ENCODE measurements around the gene PTPN1. TPM values are rescaled to one million over a fixed set of nuclear protein-coding genes. Genes with fewer than 3 reads are reported as not detected.
A peak's percentile ranks its signal among the peaks of the same experiment; 100 is the strongest.
"Not testable (repeated sequence)": the region's sequence is repeated elsewhere in the genome, so short reads cannot be mapped to it uniquely, and the experiment has no call there.

The PTPN1 gene
- total RNA-seq, 8 experiments from 2014 or later, result 28.2 to 54.5 (median 31.6) TPM

DNA sequence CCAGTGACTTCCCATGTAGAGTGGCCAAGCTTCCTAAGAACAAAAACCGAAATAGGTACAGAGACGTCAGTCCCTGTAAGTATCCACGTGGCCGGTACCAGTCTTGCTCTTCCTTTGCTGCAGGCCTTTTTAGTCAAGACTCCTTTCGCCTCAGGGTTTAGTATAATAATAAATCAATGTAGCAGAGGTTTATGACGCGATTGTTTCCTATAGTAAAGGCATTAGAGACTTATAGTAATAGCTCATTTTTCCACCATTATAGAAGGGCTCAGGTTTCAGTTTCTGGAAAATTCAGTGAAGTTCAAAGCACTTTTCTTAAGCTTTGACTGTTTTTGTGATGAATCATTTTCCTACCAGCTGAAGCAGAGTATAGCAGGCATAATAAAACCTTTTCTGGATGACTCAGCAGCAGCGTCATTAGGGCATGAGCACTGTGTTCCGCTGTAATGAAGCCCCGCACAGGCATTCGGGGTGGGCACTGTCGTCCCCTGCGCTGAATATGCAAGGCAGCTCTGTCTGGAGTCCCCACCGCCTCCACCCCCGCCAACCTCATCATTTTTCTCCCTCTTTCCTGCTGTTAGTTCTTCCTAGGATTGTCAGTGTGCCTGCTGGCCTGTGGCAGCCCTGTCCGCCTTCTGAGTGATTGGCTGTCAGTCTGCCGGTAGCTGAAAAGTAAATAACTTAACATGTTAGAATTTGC lies 51.3 kb downstream of the PTPN1 start:
- 43 to 80% (median 69%) methylated on average over 5 to 15 of the region's 17 CpGs; no CpG with 5 or more reads in 2 of the 10 experiments for whole genome bisulfite sequencing, 10 experiments

DNA sequence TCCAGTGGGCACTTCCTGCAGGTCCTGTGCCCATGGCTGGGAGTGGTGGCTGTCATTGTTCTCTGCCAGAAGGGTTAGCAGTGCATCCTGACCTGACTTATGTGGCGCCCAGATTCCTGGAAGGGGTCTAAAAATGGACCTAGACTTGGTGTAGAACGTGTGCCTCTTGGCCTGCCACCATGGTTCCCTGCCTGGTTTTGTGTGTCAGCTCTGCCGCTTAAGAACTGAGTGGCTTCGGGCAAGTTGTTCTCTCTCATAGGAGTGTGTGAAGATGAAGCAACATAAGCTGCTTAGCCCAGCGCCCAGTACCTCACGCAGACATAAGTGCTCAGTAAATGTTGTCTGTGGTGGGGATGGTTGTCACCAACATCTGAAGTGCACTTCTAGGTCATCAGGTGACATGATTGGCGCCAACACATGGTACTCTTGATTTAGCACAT lies 52.1 kb downstream of the PTPN1 start:
- Histone ChIP-seq H3K27ac (no peak overlapping the region), H3K4me1 (replicated peaks in 1 of 2) (peaks cover 8 to 11% of the 10 kb centered on the region in 2 donors), H3K4me3 (no peak overlapping the region)
- in situ Hi-C loops (cut with MboI; ENCODE audit: low pct_unique_long_range_greater_than_20kb in 2 of 9, low sequenced_read_pairs in 9 of 9, unreplicated experiment in 9 of 9), result no loop called here
- no peak for ATAC-seq (replicated peaks in 6 of 8)
- WGBS, 10 experiments, result 67 to 100% (median 100%) methylated on average over 1 to 3 of the region's 7 CpGs; no CpG with 5 or more reads in 4 of the 10 experiments

More for the DNA sequence above, 51.3 kb downstream of the PTPN1 start:
- in situ Hi-C loops (cut with MboI; ENCODE audit: low pct_unique_long_range_greater_than_20kb in 2 of 9, low sequenced_read_pairs in 9 of 9, unreplicated experiment in 9 of 9), result no loop called here
- peak; percentile 90 to 99 (median 96) for ATAC-seq (replicated peaks in 6 of 8)
- no peak overlapping the region for H3K4me3 ChIP-seq
- H3K27ac ChIP-seq, result peak overlapping the region in 1 of 2 donors; percentile 29
- H3K4me1 ChIP-seq (replicated peaks in 1 of 2), result peaks cover 8 to 11% of the 10 kb centered on the region in 2 donors

DNA sequence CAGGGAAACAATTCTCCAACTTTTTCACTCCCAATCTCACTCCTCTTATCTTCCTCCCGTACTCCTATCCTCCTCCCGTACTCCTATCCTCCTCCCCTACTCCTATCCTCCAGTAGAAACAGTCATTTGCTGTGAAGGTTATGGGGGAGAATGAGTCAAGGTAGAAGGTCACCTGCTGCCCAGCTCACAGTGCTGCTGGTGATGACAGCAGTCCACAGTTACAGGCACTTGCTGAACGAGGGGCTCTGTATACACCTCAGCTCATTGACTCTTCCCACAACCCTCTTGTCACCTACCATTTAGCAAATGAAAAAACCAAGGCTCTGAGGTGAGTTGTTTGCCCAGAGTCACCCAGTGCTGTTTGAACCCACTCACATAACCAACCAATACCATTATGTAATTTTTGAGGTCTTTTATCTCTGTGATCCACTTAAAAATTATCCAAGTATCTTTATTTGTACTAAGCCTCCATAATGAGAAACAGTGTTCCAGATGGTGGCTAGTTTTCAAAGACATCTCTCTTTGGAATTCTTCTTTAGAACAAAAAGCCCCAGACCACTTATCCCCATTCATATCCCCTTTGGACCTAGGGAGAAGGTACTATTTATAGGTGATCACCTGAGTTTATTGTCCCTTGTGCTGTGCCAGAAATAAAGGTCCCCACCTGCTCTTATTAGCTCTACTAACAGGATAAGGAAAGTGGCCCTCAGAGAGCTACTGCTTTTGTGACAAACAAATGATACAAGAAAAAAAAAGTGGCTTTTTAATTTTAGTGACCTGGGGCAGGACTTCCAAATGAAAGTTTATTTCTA lies 53.2 kb downstream of the PTPN1 start:
- no peak overlapping the region for H3K27ac ChIP-seq
- no peak for ATAC-seq (replicated peaks in 6 of 8)
- 90 to 100% (median 100%) methylated on average over 1 to 3 of the region's 3 CpGs; no CpG with 5 or more reads in 1 of the 10 experiments for WGBS, 10 experiments
- peaks cover 8 to 11% of the 10 kb centered on the region in 2 donors for H3K4me1 ChIP-seq (replicated peaks in 1 of 2)
- in situ Hi-C loops (cut with MboI; ENCODE audit: low pct_unique_long_range_greater_than_20kb in 2 of 9, low sequenced_read_pairs in 9 of 9, unreplicated experiment in 9 of 9), result no loop called here
- H3K4me3 ChIP-seq, result no peak overlapping the region

DNA sequence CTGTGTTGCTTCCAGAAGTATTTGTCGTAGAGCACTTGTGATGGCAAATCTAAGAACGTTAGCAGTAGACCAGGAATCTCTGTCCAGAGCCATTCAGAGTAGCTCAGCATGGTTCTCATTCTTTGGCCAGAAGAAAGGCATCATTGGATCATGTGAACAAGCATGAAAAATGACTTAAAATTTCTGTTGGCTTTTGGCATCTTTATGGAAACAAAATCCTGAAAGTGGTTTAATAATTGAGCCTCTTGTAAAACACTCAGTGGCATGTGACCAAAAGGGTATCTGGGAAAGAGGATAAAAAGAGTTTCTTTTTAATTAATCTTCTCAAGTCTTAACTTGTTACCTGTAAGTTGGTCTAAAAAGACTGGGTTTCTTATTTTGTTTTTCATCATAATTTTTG lies 55.2 kb downstream of the PTPN1 start:
- no peak overlapping the region for H3K4me3 ChIP-seq
- in situ Hi-C loops (cut with MboI; ENCODE audit: low pct_unique_long_range_greater_than_20kb in 2 of 9, low sequenced_read_pairs in 9 of 9, unreplicated experiment in 9 of 9), result no loop called here
- peaks cover 8 to 11% of the 10 kb centered on the region in 2 donors for H3K4me1 ChIP-seq (replicated peaks in 1 of 2)
- ATAC-seq (replicated peaks in 6 of 8), result no peak
- no peak overlapping the region for H3K27ac ChIP-seq
- WGBS, 10 experiments, result 43 to 100% (median 93%) methylated on average over 1 to 2 of the region's 2 CpGs; no CpG with 5 or more reads in 2 of the 10 experiments

DNA sequence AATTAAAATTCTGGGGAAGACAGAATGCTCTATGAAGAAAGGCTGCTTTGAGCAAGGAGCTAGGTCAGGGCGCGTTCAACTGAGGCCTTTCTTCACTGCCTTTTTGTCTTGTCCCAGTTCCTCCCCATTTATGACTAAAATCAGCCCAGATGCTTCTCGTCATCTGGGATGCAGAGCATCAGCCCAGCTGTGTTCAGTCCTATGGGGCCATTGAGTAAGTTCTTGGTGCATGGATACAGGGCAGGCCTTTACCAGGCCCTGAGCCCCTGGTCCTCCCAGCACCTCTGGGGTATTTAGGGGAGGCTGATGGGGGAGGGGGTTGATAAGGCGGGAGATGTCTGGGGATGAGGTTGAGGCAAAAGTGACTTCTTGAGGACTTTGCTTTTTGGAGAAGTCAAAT lies 55.7 kb downstream of the PTPN1 start:
- no peak overlapping the region for H3K4me3 ChIP-seq
- ATAC-seq (replicated peaks in 6 of 8), result no peak
- 72 to 100% (median 100%) methylated on average over 1 to 3 of the region's 4 CpGs; no CpG with 5 or more reads in 2 of the 10 experiments for WGBS, 10 experiments
- no peak overlapping the region for H3K27ac ChIP-seq
- peaks cover 8 to 11% of the 10 kb centered on the region in 2 donors for H3K4me1 ChIP-seq (replicated peaks in 1 of 2)
- in situ Hi-C loops (cut with MboI; ENCODE audit: low pct_unique_long_range_greater_than_20kb in 2 of 9, low sequenced_read_pairs in 9 of 9, unreplicated experiment in 9 of 9), result no loop called here

DNA sequence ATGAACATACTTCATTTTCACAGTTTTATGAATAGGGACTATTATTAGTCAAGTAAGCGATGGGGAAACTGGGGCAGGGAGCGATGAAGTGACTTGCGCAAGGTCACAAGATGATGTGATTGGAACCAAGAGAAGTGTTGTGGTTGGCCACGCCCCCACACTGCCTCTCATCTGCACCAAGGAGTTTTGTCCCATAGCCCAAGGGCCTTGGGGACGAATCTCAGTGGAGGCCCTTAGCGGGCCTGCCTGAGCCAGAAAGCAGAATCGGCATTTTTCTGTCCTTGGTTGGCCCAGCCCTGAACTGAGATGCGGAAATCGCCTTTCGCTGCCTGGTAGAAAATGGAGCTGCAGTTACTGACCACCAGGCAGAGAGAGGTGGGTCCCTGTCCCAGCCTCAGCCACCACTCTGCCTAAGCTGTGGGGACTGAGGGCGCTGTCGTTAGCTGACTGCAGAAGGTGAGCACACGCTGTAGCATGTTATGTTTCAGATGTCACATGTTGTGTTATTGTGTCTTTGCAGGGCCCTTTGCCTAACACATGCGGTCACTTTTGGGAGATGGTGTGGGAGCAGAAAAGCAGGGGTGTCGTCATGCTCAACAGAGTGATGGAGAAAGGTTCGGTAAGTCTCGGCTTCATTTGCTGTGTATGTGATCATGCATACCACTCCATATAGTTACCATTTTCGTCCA lies 57.8 kb downstream of the PTPN1 start:
- no peaks in the 10 kb centered on the region for H3K4me1 ChIP-seq (replicated peaks in 1 of 2)
- no peak for ATAC-seq (replicated peaks in 6 of 8)
- H3K4me3 ChIP-seq, result no peak overlapping the region
- no peak overlapping the region for H3K27ac ChIP-seq
- in situ Hi-C loops (cut with MboI; ENCODE audit: low pct_unique_long_range_greater_than_20kb in 2 of 9, low sequenced_read_pairs in 9 of 9, unreplicated experiment in 9 of 9), result no loop called here
- 80 to 100% (median 96%) methylated on average over 1 to 9 of the region's 18 CpGs for WGBS, 10 experiments

DNA sequence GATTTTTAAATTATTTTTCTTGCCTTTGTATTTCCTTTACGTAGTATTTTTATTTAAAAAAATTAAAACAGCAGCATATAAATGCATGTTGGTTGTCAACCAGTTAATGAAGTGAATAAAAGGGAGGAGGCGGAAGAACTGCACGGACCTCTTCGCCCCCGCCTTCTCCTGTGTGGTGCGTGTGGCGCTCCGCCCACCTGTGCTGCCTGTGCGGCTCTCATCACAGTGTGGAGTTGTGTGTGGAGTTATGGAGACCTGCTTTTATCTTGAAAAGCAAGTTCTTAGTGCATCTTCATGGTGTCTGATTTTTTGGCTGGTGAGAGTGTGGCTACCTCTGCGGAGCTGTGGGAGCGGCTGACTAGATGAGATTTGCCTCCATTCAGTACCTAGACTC lies 58.4 kb downstream of the PTPN1 start:
- no peak for ATAC-seq (replicated peaks in 6 of 8)
- Histone ChIP-seq H3K4me3 (no peak overlapping the region), H3K4me1 (replicated peaks in 1 of 2) (no peaks in the 10 kb centered on the region), H3K27ac (no peak overlapping the region)
- in situ Hi-C loops (cut with MboI; ENCODE audit: low pct_unique_long_range_greater_than_20kb in 2 of 9, low sequenced_read_pairs in 9 of 9, unreplicated experiment in 9 of 9), result no loop called here
- 42 to 100% (median 94%) methylated on average over 1 to 5 of the region's 11 CpGs; no CpG with 5 or more reads in 1 of the 10 experiments for WGBS, 10 experiments

DNA sequence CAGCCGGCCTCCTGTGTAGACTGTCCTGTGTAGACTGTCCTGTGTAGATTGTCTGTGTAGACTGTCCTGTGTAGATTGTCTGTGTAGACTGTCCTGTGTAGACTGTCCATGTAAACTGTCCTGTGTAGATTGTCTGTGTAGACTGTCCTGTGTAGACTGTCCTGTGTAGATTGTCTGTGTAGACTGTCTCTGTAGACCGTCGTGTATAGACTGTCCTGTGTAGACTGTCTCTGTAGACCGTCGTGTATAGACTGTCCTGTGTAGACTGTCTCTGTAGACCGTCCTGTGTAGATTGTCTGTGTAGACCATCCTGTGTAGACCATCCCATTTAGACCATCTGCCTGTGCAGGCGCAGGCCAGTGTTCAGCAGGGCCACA lies 59.3 kb downstream of the PTPN1 start:
- H3K27ac ChIP-seq; ATAC-seq (replicated peaks in 6 of 8); H3K4me3 ChIP-seq; in situ Hi-C loops (cut with MboI; ENCODE audit: low pct_unique_long_range_greater_than_20kb in 2 of 9, low sequenced_read_pairs in 9 of 9, unreplicated experiment in 9 of 9); H3K4me1 ChIP-seq (replicated peaks in 1 of 2): not testable (repeated sequence)
- 80 to 100% (median 99%) methylated on average over 1 to 5 of the region's 7 CpGs; no CpG with 5 or more reads in 4 of the 10 experiments for WGBS, 10 experiments

DNA sequence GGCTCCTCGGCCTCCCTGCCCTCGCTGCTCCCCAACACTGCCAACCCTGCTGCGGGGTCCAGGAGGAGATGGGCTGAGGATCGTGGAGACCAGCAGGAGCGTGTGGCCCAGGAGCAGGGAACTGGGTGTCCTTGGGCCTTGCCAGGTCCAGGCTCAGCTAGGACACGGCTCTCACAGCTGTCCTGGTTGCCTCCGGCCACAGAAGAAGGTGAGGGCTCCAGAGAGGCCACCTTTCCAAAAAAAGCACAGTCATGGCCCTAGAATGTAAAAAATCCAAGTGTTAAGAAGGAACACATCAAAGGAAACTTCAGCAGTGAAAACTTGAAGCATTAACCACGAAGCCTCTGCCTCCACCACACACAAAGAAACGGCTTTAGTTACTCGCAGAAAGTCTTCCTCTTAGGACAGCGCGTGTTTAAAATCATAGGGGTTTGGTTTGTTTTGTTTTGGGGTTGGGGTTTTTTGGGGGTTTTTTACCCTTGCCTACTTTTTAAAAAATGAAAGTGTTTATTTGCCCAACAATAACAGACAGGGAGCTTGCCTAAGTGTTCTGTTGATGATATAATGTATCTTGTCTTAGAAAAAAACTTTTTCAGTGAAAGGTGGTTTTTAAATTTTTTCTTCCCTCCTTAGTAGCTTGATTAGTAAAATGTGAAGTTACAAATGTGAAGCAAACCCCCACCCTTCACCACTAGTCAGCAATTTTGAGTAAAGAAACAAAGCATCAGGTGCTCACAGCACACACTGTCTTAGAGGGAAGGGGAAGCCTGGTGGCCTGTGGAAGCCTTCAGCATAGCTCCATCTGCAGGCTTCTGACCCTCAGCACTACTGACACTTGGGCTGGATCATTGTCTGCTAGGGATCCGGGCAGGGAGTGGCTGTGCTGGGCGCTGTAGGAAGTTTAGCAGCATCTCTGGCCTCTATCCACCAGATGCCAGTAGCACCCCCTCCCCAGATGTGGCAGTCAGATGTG lies 60.0 kb downstream of the PTPN1 start:
- no peak overlapping the region for H3K4me3 ChIP-seq
- peak in 5 of 8 experiments; percentile 13 to 98 (median 79) for ATAC-seq (replicated peaks in 6 of 8)
- in situ Hi-C loops (cut with MboI; ENCODE audit: low pct_unique_long_range_greater_than_20kb in 2 of 9, low sequenced_read_pairs in 9 of 9, unreplicated experiment in 9 of 9), result loop anchor here in 2 of 9 experiments (10.0 kb wide), 1 partner anchor 385 kb away; no protein-coding TSS in a partner anchor
- no peaks in the 10 kb centered on the region for H3K4me1 ChIP-seq (replicated peaks in 1 of 2)
- WGBS, 10 experiments, result 71 to 100% (median 92%) methylated on average over 3 to 12 of the region's 14 CpGs; no CpG with 5 or more reads in 2 of the 10 experiments
- no peak overlapping the region for H3K27ac ChIP-seq

DNA sequence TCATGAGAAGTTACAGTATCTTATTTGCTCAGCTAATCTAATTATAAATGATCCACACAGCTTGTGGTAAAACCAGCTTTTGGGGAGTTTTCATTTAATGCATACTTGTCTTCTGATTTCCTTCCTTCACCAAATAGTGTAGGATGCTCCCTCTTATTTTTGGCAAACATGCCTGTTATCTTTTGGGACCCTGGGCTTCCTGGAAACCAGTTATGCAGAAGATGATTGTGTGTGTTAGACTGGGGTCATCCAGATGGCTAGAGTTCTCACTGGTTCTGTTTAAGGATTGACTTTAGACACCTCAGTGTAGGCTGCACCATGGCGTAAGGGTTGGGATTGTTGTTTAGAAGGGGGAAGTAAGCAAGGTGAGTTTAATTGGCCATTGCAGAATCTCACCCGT lies 61.3 kb downstream of the PTPN1 start:
- no peak for ATAC-seq (replicated peaks in 6 of 8)
- H3K27ac ChIP-seq, result no peak overlapping the region
- 78 to 100% (median 93%) methylated on average over 1 to 2 of the region's 2 CpGs; no CpG with 5 or more reads in 3 of the 10 experiments for WGBS, 10 experiments
- in situ Hi-C loops (cut with MboI; ENCODE audit: low pct_unique_long_range_greater_than_20kb in 2 of 9, low sequenced_read_pairs in 9 of 9, unreplicated experiment in 9 of 9), result loop anchor here in 2 of 9 experiments (10.0 kb wide), 1 partner anchor 387 kb away; no protein-coding TSS in a partner anchor
- no peak overlapping the region for H3K4me3 ChIP-seq
- H3K4me1 ChIP-seq (replicated peaks in 1 of 2), result no peaks in the 10 kb centered on the region

DNA sequence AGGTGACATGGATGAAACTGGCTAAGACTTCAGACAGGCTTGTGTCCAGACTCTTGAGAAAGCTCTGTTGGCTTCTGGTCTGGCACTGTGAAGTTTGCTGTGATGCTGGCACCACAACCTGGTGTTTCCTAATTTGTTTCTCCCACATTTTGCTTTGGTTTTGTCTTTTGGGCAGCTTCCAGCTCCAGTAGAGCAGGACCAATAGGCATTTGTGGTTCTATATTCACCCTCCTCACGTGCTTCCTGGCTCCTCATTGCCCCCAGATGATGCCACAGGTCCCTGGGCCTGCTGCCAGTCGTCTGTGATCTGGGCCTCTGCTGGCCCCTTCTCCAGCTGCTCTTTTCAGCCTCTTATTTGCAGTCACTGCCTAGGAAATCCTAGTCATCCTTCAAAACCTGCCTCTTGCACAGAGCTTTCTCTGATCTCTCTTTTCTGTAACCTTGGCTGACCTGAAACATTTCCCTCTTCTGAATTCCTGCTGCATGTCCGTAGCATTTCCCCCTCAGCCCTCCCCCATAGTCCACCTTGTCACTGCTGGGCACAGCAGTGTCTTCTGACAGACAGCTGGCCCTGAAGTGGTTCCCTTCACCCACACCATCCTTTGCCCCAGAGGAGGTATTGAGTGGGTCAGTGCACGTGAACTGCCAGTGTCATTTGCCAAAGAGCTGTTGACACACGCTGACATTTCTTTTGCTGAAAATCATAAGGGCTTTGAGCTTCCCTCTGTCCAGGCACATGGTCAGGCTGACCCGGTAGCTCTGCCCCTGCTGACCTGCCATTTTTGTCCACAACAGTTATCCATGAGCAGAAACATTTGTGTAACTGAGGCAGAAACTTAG lies 63.0 kb downstream of the PTPN1 start:
- Histone ChIP-seq H3K4me1 (replicated peaks in 1 of 2) (no peaks in the 10 kb centered on the region), H3K27ac (no peak overlapping the region), H3K4me3 (no peak overlapping the region)
- ATAC-seq (replicated peaks in 6 of 8), result peak in 3 of 8 experiments; percentile 48 to 84 (median 60)
- in situ Hi-C loops (cut with MboI; ENCODE audit: low pct_unique_long_range_greater_than_20kb in 2 of 9, low sequenced_read_pairs in 9 of 9, unreplicated experiment in 9 of 9), result loop anchor here in 2 of 9 experiments (10.0 kb wide), 1 partner anchor 388 kb away; no protein-coding TSS in a partner anchor
- 0 to 100% (median 79%) methylated on average over 1 to 5 of the region's 6 CpGs; no CpG with 5 or more reads in 1 of the 10 experiments for WGBS, 10 experiments
